GM18909 (cell line): ENCODE data around the gene RNFT1.
"Not testable (repeated sequence)": the region's sequence is repeated elsewhere in the genome, so short reads cannot be mapped to it uniquely, and the experiment has no call there.

ENCODE experiments used
- ATAC-seq: cut with Tn5 transposase; IDR thresholded peaks from one replicate; pipeline ENCODE4 v1.9.1; 2021; ENCODE audit warnings: mild to moderate bottlenecking; ENCODE audit not compliant: unreplicated experiment, poor library complexity

The RNFT1 gene, protein sequence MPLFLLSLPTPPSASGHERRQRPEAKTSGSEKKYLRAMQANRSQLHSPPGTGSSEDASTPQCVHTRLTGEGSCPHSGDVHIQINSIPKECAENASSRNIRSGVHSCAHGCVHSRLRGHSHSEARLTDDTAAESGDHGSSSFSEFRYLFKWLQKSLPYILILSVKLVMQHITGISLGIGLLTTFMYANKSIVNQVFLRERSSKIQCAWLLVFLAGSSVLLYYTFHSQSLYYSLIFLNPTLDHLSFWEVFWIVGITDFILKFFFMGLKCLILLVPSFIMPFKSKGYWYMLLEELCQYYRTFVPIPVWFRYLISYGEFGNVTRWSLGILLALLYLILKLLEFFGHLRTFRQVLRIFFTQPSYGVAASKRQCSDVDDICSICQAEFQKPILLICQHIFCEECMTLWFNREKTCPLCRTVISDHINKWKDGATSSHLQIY

GRCh38 chr17:59964482-59965328 lies at the start of gene RNFT1:
RNFT1 (minus strand) TSS chr17:59964740; CDS start chr17:59964663, 77 bp downstream.
- peak; percentile 81 for ATAC-seq

DNA sequence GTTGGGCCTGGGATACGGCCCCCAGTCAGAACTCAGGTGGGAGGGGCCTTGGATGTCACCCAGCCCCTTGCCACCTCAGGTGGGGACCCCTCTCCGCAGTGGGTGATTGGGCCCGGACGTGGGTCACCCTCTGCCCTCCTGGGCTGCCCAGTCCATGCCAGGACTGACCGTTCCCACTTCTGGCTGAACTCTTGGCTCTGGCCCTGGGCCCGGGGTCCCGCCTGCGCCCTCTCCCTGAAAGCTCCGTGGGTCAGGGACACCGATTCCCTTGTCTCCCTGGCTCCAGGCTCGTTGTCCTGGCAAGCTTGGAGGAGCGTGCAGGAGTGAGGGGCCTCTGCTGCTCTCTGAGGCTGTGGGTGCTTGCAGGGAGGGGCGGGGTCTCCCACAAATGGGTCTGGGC lies 44.8 kb upstream of the RNFT1 start:
- not testable (repeated sequence) for ATAC-seq

DNA sequence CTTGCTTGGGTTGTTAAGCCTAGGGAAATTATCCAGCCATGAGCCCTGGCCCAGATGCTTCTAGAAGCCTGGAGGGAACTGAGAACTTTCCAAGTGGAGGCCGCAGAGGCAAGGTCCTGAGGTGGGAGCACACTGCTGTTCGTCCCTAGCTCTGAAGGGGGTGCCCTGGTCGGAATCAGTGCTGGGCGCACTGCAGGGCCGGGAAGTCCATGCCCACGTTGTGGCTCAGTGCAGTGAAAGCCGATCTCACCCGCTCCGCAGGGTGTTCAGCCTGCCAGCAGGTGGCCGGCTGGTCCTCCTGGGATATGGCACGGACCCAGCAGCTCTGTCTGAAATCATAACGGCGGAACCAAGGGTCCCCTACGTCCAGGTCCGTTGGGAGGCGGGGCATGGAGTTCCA lies 43.8 kb upstream of the RNFT1 start:
- not testable (repeated sequence) for ATAC-seq

DNA sequence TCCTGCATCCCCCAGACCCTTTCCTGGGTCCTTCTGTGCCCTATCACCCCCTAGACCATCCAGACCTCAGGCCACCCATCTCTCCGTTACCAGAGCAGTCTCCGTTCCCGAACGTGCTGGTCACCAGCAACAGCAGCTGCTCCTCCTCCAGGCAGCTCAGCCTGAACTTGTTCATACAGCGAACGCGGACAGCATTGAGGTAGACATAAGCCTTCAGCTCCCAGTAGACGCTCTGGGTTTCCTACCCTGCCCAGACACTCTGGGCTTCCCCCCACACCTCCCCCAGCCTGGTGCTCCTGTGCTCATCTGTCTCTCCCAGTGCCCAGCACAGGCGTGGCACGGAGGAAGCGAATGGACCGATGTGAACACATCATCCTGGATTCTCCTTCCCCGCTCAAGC lies 41.6 kb upstream of the RNFT1 start:
- no peak for ATAC-seq

DNA sequence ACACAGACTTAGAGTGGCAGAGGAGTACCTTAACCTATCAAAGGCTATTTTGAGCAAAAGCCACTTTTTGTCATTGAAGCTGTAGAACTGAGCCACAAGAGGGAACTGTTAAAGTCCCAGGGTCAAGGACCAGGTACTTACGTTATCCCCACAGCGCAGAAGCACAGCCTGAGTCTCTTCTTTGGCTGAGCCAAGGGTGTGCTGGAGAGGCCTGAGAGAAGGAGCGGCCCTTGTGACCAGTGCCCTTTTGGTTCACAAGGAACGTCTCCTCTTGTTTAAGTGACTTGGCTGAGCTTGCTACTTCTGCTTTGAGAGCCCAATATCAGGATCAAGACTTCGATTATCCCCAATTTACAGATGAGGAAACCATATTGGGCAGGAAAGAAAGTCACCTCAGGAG lies 40.0 kb upstream of the RNFT1 start:
- ATAC-seq: not testable (repeated sequence)

DNA sequence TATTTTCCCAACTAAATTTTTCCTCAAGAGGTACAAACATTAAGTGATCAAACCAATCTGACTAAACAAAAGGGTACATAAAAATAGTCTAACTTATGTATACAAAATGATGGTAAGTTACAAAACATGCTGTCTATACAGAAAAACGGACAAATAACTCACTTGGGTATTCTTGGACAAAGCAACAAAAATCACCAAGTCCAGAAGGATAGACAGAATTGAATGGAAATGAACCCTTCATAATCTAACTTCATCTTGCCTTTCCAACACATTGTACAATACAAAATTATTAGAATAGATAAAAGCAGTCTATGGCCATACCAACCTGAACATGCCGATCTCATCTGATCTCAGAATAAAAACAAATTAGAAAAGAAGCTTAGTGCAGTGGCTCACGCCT lies 37.9 kb upstream of the RNFT1 start:
- ATAC-seq: not testable (repeated sequence)

DNA sequence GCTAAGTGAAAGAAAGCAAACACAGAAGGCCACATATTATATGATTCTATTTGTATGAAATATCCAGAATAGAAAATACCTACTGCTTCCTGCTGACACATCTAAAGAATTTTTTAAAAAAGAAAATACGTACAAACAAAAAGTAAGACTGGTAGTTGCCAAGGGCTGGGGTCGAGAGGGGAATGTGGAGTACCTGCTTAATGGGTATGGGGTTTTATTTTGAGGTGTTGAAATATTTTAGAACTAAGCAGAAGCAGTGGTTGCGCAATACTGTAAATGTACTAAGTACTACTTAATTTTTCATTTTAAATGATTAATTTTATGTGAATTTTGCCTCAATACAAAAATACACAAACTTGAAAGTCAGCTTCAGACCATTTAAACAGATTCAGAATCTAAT lies 32.1 kb upstream of the RNFT1 start:
- not testable (repeated sequence) for ATAC-seq

GRCh38 chr17:59975166-59975565 lies 10.6 kb upstream of the RNFT1 start:
- not testable (repeated sequence) for ATAC-seq

DNA sequence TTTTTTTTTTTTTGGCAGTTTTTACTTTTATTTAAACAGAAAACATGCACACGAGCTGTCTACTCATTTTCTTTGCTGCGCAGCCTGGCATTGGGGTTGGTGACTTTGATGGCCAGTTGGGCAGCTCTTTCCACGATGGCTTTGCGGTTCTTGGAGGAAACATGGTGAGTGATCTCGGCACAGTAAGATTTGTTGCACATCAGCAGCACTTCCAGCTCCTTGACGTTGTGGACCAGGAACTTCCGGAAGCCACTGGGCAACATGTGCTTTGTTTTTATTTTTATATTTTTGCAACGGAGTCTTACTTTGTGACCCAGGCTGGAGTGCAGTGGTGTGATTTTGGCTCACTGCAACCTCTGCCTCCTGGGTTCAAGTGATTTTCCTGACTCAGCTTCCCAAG lies 8.9 kb upstream of the RNFT1 start:
- ATAC-seq: not testable (repeated sequence)

DNA sequence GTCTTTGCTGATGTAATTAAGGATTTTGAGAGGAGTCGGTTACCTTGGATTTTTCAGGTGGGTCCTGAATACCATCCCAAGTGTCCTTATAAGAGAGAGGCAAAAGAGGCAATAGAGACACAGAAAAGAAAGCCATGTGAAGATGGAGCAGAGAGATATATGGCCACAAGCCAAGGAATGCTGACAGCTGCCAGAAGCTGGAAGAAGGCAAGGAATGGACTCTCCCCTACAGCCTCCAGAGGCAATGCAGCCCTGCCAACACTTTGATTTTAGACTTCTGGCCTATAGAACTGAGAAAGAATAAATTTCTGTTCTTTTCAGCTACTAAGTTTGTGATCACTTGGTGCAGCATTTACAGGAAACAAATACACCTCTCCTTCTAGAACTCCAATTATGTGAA lies 8.2 kb upstream of the RNFT1 start:
- no peak for ATAC-seq

DNA sequence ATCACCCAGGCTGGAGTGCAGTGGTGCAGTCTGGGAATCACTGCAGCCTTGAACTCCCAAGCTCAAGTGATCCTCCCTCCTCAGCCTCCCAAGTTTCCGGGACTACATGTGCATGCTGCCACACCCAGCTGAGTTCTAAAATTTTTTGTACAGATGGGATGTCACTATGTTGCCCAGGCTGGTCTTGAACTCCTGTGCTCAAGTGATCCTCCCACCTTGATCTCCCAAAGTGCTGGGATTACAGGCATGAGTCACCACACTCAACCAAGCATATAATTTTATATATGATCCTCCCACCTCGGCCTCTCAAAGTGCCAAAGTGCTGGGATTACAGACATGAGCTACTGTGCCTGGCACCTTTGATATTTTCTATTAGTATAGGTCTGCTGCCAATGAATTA lies 7.2 kb upstream of the RNFT1 start:
- ATAC-seq: not testable (repeated sequence)

- ATAC-seq: peak; percentile 33
These were observed 630 bp downstream of the RNFT1 start for GRCh38 chr17:59963738-59964481.

- no peak for ATAC-seq
These were observed 1.7 kb downstream of the RNFT1 start for GRCh38 chr17:59962739-59963318.

DNA sequence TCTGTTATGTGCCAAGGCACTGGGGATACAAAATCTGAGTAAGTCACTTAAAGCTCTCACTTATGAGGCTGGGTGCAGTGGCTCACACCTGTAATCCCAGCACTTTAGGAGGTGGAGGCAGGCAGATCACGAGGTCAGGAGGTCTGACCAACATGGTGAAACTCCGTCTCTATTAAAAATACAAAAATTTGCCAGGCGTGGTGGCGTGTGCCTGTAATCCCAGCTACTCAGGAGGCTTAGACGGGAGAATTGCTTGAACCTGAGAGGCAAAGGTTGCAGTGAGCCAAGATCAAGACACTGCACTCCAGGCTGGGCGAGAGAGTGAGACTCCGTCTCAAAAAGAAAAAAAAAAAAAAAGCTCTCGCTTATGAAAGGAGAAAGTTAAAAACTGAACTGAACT lies 5.0 kb downstream of the RNFT1 start:
- not testable (repeated sequence) for ATAC-seq

DNA sequence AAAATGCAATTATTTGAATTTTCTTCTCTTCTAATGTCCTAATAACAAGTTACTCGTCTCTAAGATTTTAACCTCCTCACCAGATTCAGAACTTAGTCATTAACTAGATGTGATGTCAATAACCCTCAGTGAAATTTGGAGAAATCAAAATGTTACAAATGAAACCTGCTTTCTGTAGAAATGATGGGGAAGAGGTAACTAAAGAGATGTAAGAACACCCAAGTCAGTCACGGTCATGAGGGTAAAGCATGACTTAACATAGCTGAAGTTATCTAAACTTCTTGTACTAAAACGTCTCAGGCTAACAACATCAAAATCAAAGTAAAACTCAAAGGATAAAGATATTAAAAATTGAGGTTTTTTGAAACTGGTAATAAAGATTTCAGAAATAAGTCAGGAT lies 9.7 kb downstream of the RNFT1 start:
- no peak for ATAC-seq

DNA sequence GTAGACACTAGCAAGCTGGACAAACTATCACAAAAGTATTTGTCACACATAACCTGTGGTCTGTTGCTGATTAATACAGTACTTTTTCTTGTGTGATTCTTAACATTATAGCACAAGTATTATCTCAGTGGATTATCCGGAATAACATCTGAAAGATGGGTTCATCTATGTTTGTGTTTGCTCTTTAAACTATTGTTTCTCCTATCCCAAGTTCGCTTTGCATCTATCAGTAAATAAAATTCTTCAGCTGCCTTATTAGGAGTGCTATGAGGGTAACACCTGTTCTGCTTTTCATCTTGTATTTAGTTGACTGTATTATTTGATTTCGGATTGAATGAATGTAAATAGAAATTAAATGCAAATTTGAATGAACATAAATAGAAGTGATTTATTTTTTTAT lies 14.5 kb downstream of the RNFT1 start:
- ATAC-seq: no peak

GRCh38 chr17:59947310-59947709 lies 17.2 kb downstream of the RNFT1 start:
- ATAC-seq: not testable (repeated sequence)

DNA sequence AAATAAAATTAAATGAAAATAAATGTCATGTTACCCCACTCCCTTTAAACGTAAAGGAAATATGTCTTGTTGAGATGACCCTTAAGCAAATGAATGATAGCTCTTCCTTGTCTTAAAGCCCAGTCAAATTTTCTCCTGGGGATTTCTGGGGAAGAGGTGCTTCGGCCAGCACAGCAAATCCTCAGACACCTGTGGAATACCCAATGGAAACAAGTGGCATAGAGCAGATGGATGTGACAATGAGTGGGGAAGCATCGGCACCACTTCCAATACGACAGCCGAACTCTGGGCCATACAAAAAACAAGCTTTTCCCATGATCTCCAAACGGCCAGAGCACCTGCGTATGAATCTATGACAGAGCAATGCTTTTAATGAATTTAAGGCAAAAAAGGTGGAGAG lies 18.1 kb downstream of the RNFT1 start:
- not testable (repeated sequence) for ATAC-seq

DNA sequence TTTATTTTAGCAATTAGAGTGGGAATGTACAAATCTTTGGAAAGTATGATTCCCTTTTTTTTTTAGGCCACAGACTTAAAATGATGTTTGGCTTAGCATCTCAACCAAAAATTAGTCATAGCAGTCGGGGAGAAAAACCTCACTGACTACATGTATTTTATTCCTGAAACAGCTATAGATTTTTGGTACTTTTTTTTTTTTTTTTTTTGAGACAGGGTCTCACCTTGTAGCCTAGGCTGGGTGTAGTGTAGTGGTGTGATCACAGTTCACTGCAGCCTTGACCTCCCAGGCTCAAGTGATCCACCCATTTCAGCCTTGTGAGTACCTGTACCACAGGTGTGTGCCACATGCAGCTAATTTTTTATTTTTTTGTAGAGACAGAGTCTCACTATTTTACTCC lies 23.4 kb downstream of the RNFT1 start:
- ATAC-seq: no peak

DNA sequence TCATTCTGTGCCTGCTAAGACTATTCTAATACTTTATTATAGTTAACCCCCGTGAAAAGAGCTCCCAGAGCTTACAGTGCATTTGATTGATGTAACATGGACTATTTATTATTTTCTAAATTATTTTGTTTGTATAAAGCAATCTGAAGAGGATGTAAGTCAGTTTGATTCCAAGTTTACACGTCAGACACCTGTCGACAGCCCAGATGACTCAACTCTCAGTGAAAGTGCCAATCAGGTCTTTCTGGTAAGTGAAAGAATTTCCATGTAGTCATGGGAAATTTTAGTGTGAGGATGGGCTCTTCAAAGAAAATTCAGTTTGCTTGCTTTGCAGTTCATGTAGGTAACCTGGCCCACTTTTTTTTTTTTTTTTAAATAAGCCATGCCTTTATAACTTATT lies 23.8 kb downstream of the RNFT1 start:
- not testable (repeated sequence) for ATAC-seq
